Neural cell (in vitro differentiated cells): ENCODE results near the gene FAM124A. TPM values are rescaled to one million over a fixed set of nuclear protein-coding genes. Genes with fewer than 3 reads are reported as not detected.

ENCODE experiments used
- H2AFZ ChIP-seq: fragments of 200-600, 300-800 bp; sonication (generic), shearing (Covaris generic); 2 replicates; pipeline ENCODE4 v1.6.0; 2014; ENCODE audit warnings: low read depth, mild to moderate bottlenecking, antibody characterized with exemption, low read length, moderate library complexity
- H3F3A ChIP-seq: fragments of 200-600 bp; shearing (Covaris generic); 2 replicates; pipeline ENCODE4 v1.6.1; 2016; ENCODE audit warnings: mild to moderate bottlenecking, moderate library complexity, mixed read lengths, antibody characterized with exemption, low read length; ENCODE audit not compliant: insufficient read depth, poor library complexity, severe bottlenecking
- H3K27ac ChIP-seq: fragments of 200-600, 300-800 bp; sonication (generic), shearing (Covaris generic); 2 replicates; pipeline ENCODE4 v1.5.1; 2014; ENCODE audit warnings: mild to moderate bottlenecking, low read length, moderate library complexity
- H3K27me3 ChIP-seq: fragments of 300-800, 200-600 bp; sonication (generic), shearing (Covaris generic); 2 replicates; pipeline ENCODE4 v1.6.0; 2014; ENCODE audit warnings: mild to moderate bottlenecking, low read depth, low read length, moderate library complexity; ENCODE audit not compliant: insufficient read depth
- H3K36me3 ChIP-seq: fragments of 300-800, 200-600 bp; sonication (generic), shearing (Covaris generic); 2 replicates; pipeline ENCODE4 v1.5.1; 2014; ENCODE audit warnings: mild to moderate bottlenecking, antibody characterized with exemption, low read length, moderate library complexity; ENCODE audit not compliant: insufficient read depth
- H3K4me2 ChIP-seq: fragments of 300-800, 200-600 bp; sonication (generic), shearing (Covaris generic); 2 replicates; pipeline ENCODE4 v1.6.0; 2014; ENCODE audit warnings: mild to moderate bottlenecking, low read length
- H3K4me3 ChIP-seq: fragments of 300-800, 200-600 bp; sonication (generic), shearing (Covaris generic); 2 replicates; pipeline ENCODE4 v1.5.1; 2014; ENCODE audit warnings: mild to moderate bottlenecking, low read length, moderate library complexity
- H3K79me2 ChIP-seq: fragments of 200-600 bp; shearing (Covaris generic); replicated peaks from 2 replicates; pipeline ENCODE4 v1.6.0; 2014; ENCODE audit warnings: mild to moderate bottlenecking, low read length, moderate library complexity; ENCODE audit not compliant: insufficient read depth
- H3K9ac ChIP-seq: fragments of 300-800, 200-600 bp; sonication (generic), shearing (Covaris generic); 2 replicates; pipeline ENCODE4 v1.6.1; 2016; ENCODE audit warnings: mild to moderate bottlenecking, low read length, mixed read lengths
- H3K9me2 ChIP-seq: fragments of 200-600 bp; shearing (Covaris generic); 2 replicates; pipeline ENCODE4 v1.6.1; 2016; ENCODE audit warnings: mild to moderate bottlenecking, low read length, mixed read lengths; ENCODE audit not compliant: insufficient read depth
- H3K9me3 ChIP-seq: fragments of 200-600, 300-800 bp; sonication (generic), shearing (Covaris generic); 2 replicates; pipeline ENCODE4 v1.6.1; 2016; ENCODE audit warnings: mild to moderate bottlenecking, mixed run types, low read length, moderate library complexity, mixed read lengths
- H4K20me1 ChIP-seq: fragments of 200-600 bp; shearing (Covaris generic); 2 replicates; pipeline ENCODE4 v1.6.1; 2016; ENCODE audit warnings: mild to moderate bottlenecking, mixed run types; ENCODE audit not compliant: insufficient read depth
- CTCF ChIP-seq: fragments of 450-650 bp; IDR thresholded peaks from 2 replicates; pipeline ENCODE4 v1.5.1; 2014; ENCODE audit warnings: antibody characterized with exemption, mild to moderate bottlenecking, moderate library complexity; ENCODE audit not compliant: poor library complexity, severe bottlenecking
- EP300 ChIP-seq: fragments of 450-650 bp; conservative IDR thresholded peaks from 2 replicates; pipeline ENCODE4 v1.6.1; 2014; ENCODE audit warnings: antibody characterized with exemption, mild to moderate bottlenecking, moderate library complexity; ENCODE audit not compliant: poor library complexity, severe bottlenecking
- EZH2 ChIP-seq: fragments of 200-600, 300-800 bp; shearing (Covaris generic), sonication (generic); IDR thresholded peaks from 2 replicates; pipeline ENCODE4 v1.6.1; 2014; ENCODE audit warnings: antibody characterized with exemption, low read length, borderline replicate concordance, mild to moderate bottlenecking; ENCODE audit not compliant: insufficient read depth, poor library complexity, severe bottlenecking
- MXI1 ChIP-seq: fragments of 450-650 bp; conservative IDR thresholded peaks from 2 replicates; pipeline ENCODE4 v1.6.1; 2014; ENCODE audit warnings: antibody characterized with exemption, mild to moderate bottlenecking; ENCODE audit not compliant: poor library complexity, severe bottlenecking
- POLR2AphosphoS5 ChIP-seq: IDR thresholded peaks from 2 replicates; pipeline ENCODE4 v1.6.1; 2012
- RAD21 ChIP-seq: fragments of 450-650 bp; conservative IDR thresholded peaks from 2 replicates; pipeline ENCODE4 v1.6.1; 2014; ENCODE audit warnings: antibody characterized with exemption, mild to moderate bottlenecking, moderate library complexity
- SMC3 ChIP-seq: fragments of 450-650 bp; conservative IDR thresholded peaks from 2 replicates; pipeline ENCODE4 v1.6.1; 2014; ENCODE audit warnings: antibody characterized with exemption, mild to moderate bottlenecking, moderate library complexity; ENCODE audit not compliant: poor library complexity
- TAF1 ChIP-seq: IDR thresholded peaks from 2 replicates; pipeline ENCODE4 v1.6.1; 2012; ENCODE audit warnings: low read depth
- polyA plus RNA-seq: library from polyadenylated mRNA; depleted of rRNA; stranded (reverse); fragments of >200 nt; gene quantifications from 2 replicates; pipeline ENCODE4 v1.2.3, GENCODE V29; 2014
- TF ChIP-seq, protein P1 (sequence below): IDR thresholded peaks from 2 replicates; pipeline ENCODE4 v1.6.1; 2012; ENCODE audit warnings: borderline replicate concordance

Gene FAM124A
- polyA plus RNA-seq, 1 donor from 2014 or later: 3.0 TPM

DNA sequence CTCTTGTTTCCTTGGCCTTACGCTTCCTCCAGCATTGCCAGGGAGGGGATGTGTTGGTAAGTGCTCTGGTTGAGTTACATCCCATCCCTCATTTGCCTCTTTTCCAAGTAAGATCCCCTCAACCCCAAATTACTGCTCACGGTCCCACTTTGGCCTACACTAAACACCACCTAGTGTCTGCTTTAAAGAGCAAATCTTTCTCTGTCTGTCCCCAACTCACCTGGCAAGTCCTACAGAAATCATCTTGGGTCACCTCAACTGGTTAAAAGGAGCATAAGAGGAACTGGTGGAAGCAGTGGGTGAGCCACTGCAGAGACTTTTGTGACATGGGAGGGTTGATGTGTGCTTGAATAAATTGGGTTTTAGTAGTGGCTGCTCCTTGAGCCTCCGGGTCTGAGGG, 62.1 kb downstream of the FAM124A start:
- no peaks in the 10 kb centered on the region for H3K9me2 ChIP-seq
- H2AFZ ChIP-seq: no peak overlapping the region
- H3K27ac ChIP-seq: no peak overlapping the region

GRCh38 chr13:51286135-51287002, 64.2 kb downstream of the FAM124A start:
- Histone ChIP-seq H3K4me2 (no peak overlapping the region), H3K9me2 (no peaks in the 10 kb centered on the region), H3K4me3 (no peak overlapping the region), H3K79me2 (no peaks in the 10 kb centered on the region), H3F3A (no peaks in the 10 kb centered on the region), H3K9ac (no peak overlapping the region), H3K27me3 (no peaks in the 10 kb centered on the region), H4K20me1 (no peaks in the 10 kb centered on the region), H3K27ac (no peak overlapping the region), H3K36me3 (no peaks in the 10 kb centered on the region), H2AFZ (no peak overlapping the region), H3K9me3 (no peaks in the 10 kb centered on the region)
- TF ChIP-seq POLR2AphosphoS5 (no peak), MXI1 (no peak), RAD21 (peak; percentile 80), EZH2 (no peak), CTCF (peak; percentile 80), SMC3 (peak; percentile 87), EP300 (no peak), TAF1 (no peak)
- TF ChIP-seq, protein P1, sequence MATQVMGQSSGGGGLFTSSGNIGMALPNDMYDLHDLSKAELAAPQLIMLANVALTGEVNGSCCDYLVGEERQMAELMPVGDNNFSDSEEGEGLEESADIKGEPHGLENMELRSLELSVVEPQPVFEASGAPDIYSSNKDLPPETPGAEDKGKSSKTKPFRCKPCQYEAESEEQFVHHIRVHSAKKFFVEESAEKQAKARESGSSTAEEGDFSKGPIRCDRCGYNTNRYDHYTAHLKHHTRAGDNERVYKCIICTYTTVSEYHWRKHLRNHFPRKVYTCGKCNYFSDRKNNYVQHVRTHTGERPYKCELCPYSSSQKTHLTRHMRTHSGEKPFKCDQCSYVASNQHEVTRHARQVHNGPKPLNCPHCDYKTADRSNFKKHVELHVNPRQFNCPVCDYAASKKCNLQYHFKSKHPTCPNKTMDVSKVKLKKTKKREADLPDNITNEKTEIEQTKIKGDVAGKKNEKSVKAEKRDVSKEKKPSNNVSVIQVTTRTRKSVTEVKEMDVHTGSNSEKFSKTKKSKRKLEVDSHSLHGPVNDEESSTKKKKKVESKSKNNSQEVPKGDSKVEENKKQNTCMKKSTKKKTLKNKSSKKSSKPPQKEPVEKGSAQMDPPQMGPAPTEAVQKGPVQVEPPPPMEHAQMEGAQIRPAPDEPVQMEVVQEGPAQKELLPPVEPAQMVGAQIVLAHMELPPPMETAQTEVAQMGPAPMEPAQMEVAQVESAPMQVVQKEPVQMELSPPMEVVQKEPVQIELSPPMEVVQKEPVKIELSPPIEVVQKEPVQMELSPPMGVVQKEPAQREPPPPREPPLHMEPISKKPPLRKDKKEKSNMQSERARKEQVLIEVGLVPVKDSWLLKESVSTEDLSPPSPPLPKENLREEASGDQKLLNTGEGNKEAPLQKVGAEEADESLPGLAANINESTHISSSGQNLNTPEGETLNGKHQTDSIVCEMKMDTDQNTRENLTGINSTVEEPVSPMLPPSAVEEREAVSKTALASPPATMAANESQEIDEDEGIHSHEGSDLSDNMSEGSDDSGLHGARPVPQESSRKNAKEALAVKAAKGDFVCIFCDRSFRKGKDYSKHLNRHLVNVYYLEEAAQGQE: no peak

More for the DNA sequence above, 62.1 kb downstream of the FAM124A start:
- Histone ChIP-seq H3K27me3 (no peaks in the 10 kb centered on the region), H3F3A (no peaks in the 10 kb centered on the region), H3K4me2 (no peak overlapping the region), H3K79me2 (no peaks in the 10 kb centered on the region), H3K9me3 (no peaks in the 10 kb centered on the region), H4K20me1 (no peaks in the 10 kb centered on the region), H3K36me3 (no peaks in the 10 kb centered on the region), H3K9ac (no peak overlapping the region), H3K4me3 (no peak overlapping the region)
- no peak for TF ChIP-seq EZH2
